Pancreas (tissue), 10 donors: Measurements from ENCODE around the gene SLFNL1. TPM values are rescaled to one million over a fixed set of nuclear protein-coding genes. Genes with fewer than 3 reads are reported as not detected.
A peak's percentile ranks its signal among the peaks of the same experiment; 100 is the strongest.

Source experiments
- ATAC-seq, 4 donors: fragments of 200-7000 bp; cut with Tn5 transposase; one replicate each; pipeline versions ENCODE4 v1.8.0 to v1.9.1; 2020; ENCODE audit warnings: mild to moderate bottlenecking in 4 of 4, moderate library complexity in 4 of 4
- DNase-seq, 6 donors: peaks; one replicate each; pipeline ENCODE4 v3.0.0-alpha.2; 2020
- FAIRE-seq: peaks from 2 replicates; lab custom pipeline; 2012; peaks lifted over from hg19 to GRCh38; lab: Jason Lieb, UNC
- H3K27ac ChIP-seq, 4 donors: fragments of 200-600 bp; sonication (generic); 1 replicate in 3 of 4; 2 replicates in 1 of 4; pipeline versions ENCODE4 v1.5.0 to v1.8.0; 2020
- H3K27me3 ChIP-seq, 4 donors: fragments of 200-600 bp; one replicate each; pipeline ENCODE4 v1.8.0; 2021
- H3K36me3 ChIP-seq, 3 donors: fragments of 200-600 bp; sonication (generic) in 1 of 3; one replicate each; pipeline versions ENCODE4 v1.5.0 to v1.8.0; 2020 to 2021
- H3K4me1 ChIP-seq, 3 donors: fragments of 200-600 bp; one replicate each; pipeline ENCODE4 v1.8.0; 2021
- H3K4me3 ChIP-seq, 4 donors: fragments of 200-600 bp; sonication (generic) in 2 of 4; one replicate each; pipeline versions ENCODE4 v1.5.0 to v1.8.0; 2020 to 2021
- H3K9me3 ChIP-seq, 4 donors: fragments of 200-600 bp; one replicate each; pipeline ENCODE4 v1.8.0; 2021
- CTCF ChIP-seq, 4 donors: fragments of 200-600 bp; sonication (generic) in 3 of 4; IDR thresholded peaks; one replicate each; pipeline versions ENCODE4 v1.5.0 to v1.8.0; 2021; ENCODE audit warnings: antibody characterized with exemption in 4 of 4
- WGBS, 2 donors: extraction: QIAGEN DNeasy Blood & Tissue Kit; methylation state at CpG; one replicate each; pipeline ENCODE4 v1.1.7; 2013; 5-methylcytosine and 5-hydroxymethylcytosine counted together
- intact Hi-C, 3 donors: fragments of 100-400 bp; cut with DNase I; formaldehyde crosslinking; loops; one replicate each; pipeline versions ENCODE4 v1.11.1 to v1.14.2; 2022
- polyA plus RNA-seq, 2 donors: library from polyadenylated mRNA; stranded (reverse); fragments of 200-250 nt; gene quantifications; one replicate each; pipeline ENCODE4 v1.2.3, GENCODE V29; 2013
- total RNA-seq, 6 donors: library from RNA; stranded (reverse); fragmentation: NEBNext Ultra II Directional in 4 of 6; extraction: Animal tissue kit (Norgen Biotek cat#: 25700) in 4 of 6; gene quantifications; one replicate each; pipeline versions ENCODE4 v1.2.1 to v1.2.4, GENCODE V29; 2021 to 2023
- donor health status: healthy with polysubstance abuse.
- donor health status: DM: no; HTN: no; CAD: no; lungs with moderate emphysema.
- donor health status: DM: no; HTN: no; CAD: no.
- donor health status: control.
- donor health status: control.
- donor health status: Bipolar disorder and iron deficiency.
- donor health status: DM: yes; HTN: yes; CAD: no.
- donor health status: DM: no; HTN: no; CAD: no.
- donor health status: DM: no; HTN: no; CAD: no.
- donor health status: DM: yes; HTN: yes; CAD: no.

Gene SLFNL1
- total and polyA plus RNA-seq, 8 donors, result 0.18 to 1.4 (median 0.46) TPM

- intact Hi-C loops, result no loop called here
- ATAC-seq (no peak), DNase-seq (no peak), FAIRE-seq (no peak)
- no peak for TF ChIP-seq CTCF (IDR thresholded peaks at IDR 0.05)
- WGBS, 2 donors, result 89 to 94% methylated on average over 10 of the region's 10 CpGs
- no peaks in the 10 kb centered on the region for H3K4me1 ChIP-seq
- no peak overlapping the region for H3K27ac ChIP-seq
- H3K27me3 ChIP-seq, result no peaks in the 10 kb centered on the region
- H3K4me3 ChIP-seq, result no peak overlapping the region
- H3K36me3 ChIP-seq, result peaks cover 0 to 5% (median 0%) of the 10 kb centered on the region in 3 donors
- H3K9me3 ChIP-seq, result no peaks in the 10 kb centered on the region
Observed at GRCh38 chr1:41022424-41022823, 899 bp upstream of the SLFNL1 start.

GRCh38 chr1:41020654-41021053 lies 871 bp downstream of the SLFNL1 start:
- intact Hi-C loops, result no loop called here
- no peaks in the 10 kb centered on the region for H3K36me3 ChIP-seq
- no peak for DNase-seq
- WGBS, 2 donors, result 65 to 72% methylated on average over 3 of the region's 3 CpGs
- TF ChIP-seq CTCF (IDR thresholded peaks at IDR 0.05), result no peak
- no peak overlapping the region for H3K4me3 ChIP-seq
- H3K9me3 ChIP-seq, result no peaks in the 10 kb centered on the region
- H3K27me3 ChIP-seq, result no peaks in the 10 kb centered on the region
- H3K27ac ChIP-seq, result no peak overlapping the region
- FAIRE-seq, result no peak
- peak in 1 of 4 donors; percentile 10 for ATAC-seq
- no peaks in the 10 kb centered on the region for H3K4me1 ChIP-seq

- no peak overlapping the region for H3K4me3 ChIP-seq
- no peak overlapping the region for H3K27ac ChIP-seq
- no peaks in the 10 kb centered on the region for H3K36me3 ChIP-seq
- DNase-seq (no peak), ATAC-seq (no peak), FAIRE-seq (no peak)
- H3K9me3 ChIP-seq, result no peaks in the 10 kb centered on the region
- no peaks in the 10 kb centered on the region for H3K27me3 ChIP-seq
- 92 to 95% methylated on average over 17 of the region's 17 CpGs for WGBS, 2 donors
- no peak for TF ChIP-seq CTCF (IDR thresholded peaks at IDR 0.05)
- intact Hi-C loops, result no loop called here
- no peaks in the 10 kb centered on the region for H3K4me1 ChIP-seq
Observed at GRCh38 chr1:41020109-41020576, 1.4 kb downstream of the SLFNL1 start.

GRCh38 chr1:41019353-41019745 lies 2.2 kb downstream of the SLFNL1 start:
- TF ChIP-seq CTCF (IDR thresholded peaks at IDR 0.05), result no peak
- no peaks in the 10 kb centered on the region for H3K9me3 ChIP-seq
- H3K4me1 ChIP-seq, result no peaks in the 10 kb centered on the region
- no peak overlapping the region for H3K27ac ChIP-seq
- no peak overlapping the region for H3K4me3 ChIP-seq
- FAIRE-seq (no peak), ATAC-seq (no peak), DNase-seq (no peak)
- no peaks in the 10 kb centered on the region for H3K36me3 ChIP-seq
- intact Hi-C loops, result loop anchor here in 1 of 3 donors (10.0 kb wide), 1 partner anchor 65 kb away; no protein-coding TSS in a partner anchor
- 73 to 81% methylated on average over 2 of the region's 2 CpGs for WGBS, 2 donors
- no peaks in the 10 kb centered on the region for H3K27me3 ChIP-seq

- no peak for DNase-seq
- WGBS, 2 donors, result 88 to 94% methylated on average over 8 of the region's 8 CpGs
- no peak for FAIRE-seq
- no peak for ATAC-seq
- intact Hi-C loops, result loop anchor here in 1 of 3 donors (10.0 kb wide), 1 partner anchor 63 kb away; no protein-coding TSS in a partner anchor
- H3K27ac ChIP-seq, result no peak overlapping the region
- H3K27me3 ChIP-seq, result no peaks in the 10 kb centered on the region
- no peaks in the 10 kb centered on the region for H3K9me3 ChIP-seq
- TF ChIP-seq CTCF (IDR thresholded peaks at IDR 0.05), result no peak
- no peaks in the 10 kb centered on the region for H3K36me3 ChIP-seq
- no peak overlapping the region for H3K4me3 ChIP-seq
- H3K4me1 ChIP-seq, result no peaks in the 10 kb centered on the region
Observed at GRCh38 chr1:41018018-41018410, 3.5 kb downstream of the SLFNL1 start.
